IMR-90 (cell line): ENCODE measurements around the gene DLG3. TPM values are rescaled to one million over a fixed set of nuclear protein-coding genes. Genes with fewer than 3 reads are reported as not detected.

Experiments used
- ATAC-seq: fragments of 200-7000 bp; cut with Tn5 transposase; 2 replicates; pipeline ENCODE4 v1.9.1; 2020; ENCODE audit warnings: low read depth, mild to moderate bottlenecking, moderate library complexity
- BruUV-seq: library from RNA; stranded (reverse); fragments of 400-500 nt; replicated peaks from 2 replicates; lab custom pipeline; 2021; lab: Mats Ljungman, UMichigan
- CTCF ChIA-PET: fragments of 300-600 bp; formaldehyde crosslinking; extraction: SDS; loops from one replicate; lab custom pipeline; 2021; ENCODE audit warnings: antibody characterized with exemption; lab: Yijun Ruan, JAX
- POLR2A ChIA-PET: fragments of 300-600 bp; sonication (Branson Sonifier 250); formaldehyde crosslinking; loops from one replicate; lab custom pipeline; 2022; ENCODE audit warnings: antibody characterized with exemption; ENCODE audit not compliant: unreplicated experiment; lab: Charles Lee
- DNase-seq: peaks from one replicate; pipeline ENCODE4 v3.0.0; 2013
- H2AFZ ChIP-seq: replicated peaks from 2 replicates; pipeline ENCODE3; 2013; ENCODE audit warnings: low read length, mild to moderate bottlenecking; ENCODE audit not compliant: poor library complexity
- H2AK5ac ChIP-seq: 2 replicates; pipeline ENCODE4 v1.6.1; 2013; ENCODE audit warnings: low read depth, low read length, inconsistent platforms
- H2AK9ac ChIP-seq: replicated peaks from 2 replicates; pipeline ENCODE3; 2013; ENCODE audit warnings: mild to moderate bottlenecking, low read depth, low read length, moderate library complexity; ENCODE audit not compliant: poor library complexity
- H2BK120ac ChIP-seq: 2 replicates; pipeline ENCODE4 v1.6.1; 2013; ENCODE audit warnings: low read depth, low read length, inconsistent platforms
- H2BK15ac ChIP-seq: 3 replicates; pipeline ENCODE4 v1.6.1; 2013; ENCODE audit warnings: low read depth, low read length, inconsistent platforms
- H2BK20ac ChIP-seq: 2 replicates; pipeline ENCODE4 v1.6.1; 2013; ENCODE audit warnings: low read depth, mild to moderate bottlenecking, inconsistent platforms, low read length, moderate library complexity
- H2BK5ac ChIP-seq: 2 replicates; pipeline ENCODE4 v1.6.1; 2013; ENCODE audit warnings: mild to moderate bottlenecking, low read depth, low read length, inconsistent platforms; ENCODE audit not compliant: poor library complexity, severe bottlenecking
- H3K14ac ChIP-seq: replicated peaks from 2 replicates; pipeline ENCODE4 v1.6.1; 2013; ENCODE audit warnings: low read depth, low read length, inconsistent platforms
- H3K18ac ChIP-seq: 2 replicates; pipeline ENCODE4 v1.6.1; 2013; ENCODE audit warnings: low read depth, low read length, control low read depth
- H3K23ac ChIP-seq: 2 replicates; pipeline ENCODE4 v1.6.1; 2013; ENCODE audit warnings: low read depth, low read length, inconsistent platforms
- H3K27ac ChIP-seq: 2 replicates; pipeline ENCODE4 v1.5.1; 2013; ENCODE audit warnings: mild to moderate bottlenecking, control low read depth, low read length; ENCODE audit not compliant: insufficient read depth
- H3K27me3 ChIP-seq: 2 replicates; pipeline ENCODE4 v1.6.1; 2013; ENCODE audit warnings: low read length; ENCODE audit not compliant: control insufficient read depth, insufficient read depth
- H3K36me3 ChIP-seq: 2 replicates; pipeline ENCODE4 v1.6.1; 2013; ENCODE audit warnings: low read length, mixed read lengths; ENCODE audit not compliant: control insufficient read depth, insufficient read depth
- H3K4ac ChIP-seq: 2 replicates; pipeline ENCODE4 v1.6.1; 2013; ENCODE audit warnings: low read depth, low read length, inconsistent platforms
- H3K4me1 ChIP-seq: 2 replicates; pipeline ENCODE4 v1.6.1; 2013; ENCODE audit warnings: low read length, mixed read lengths; ENCODE audit not compliant: control insufficient read depth, insufficient read depth
- H3K4me2 ChIP-seq: 2 replicates; pipeline ENCODE4 v1.6.1; 2013; ENCODE audit warnings: low read depth, mild to moderate bottlenecking, control low read depth, low read length, moderate library complexity
- H3K4me3 ChIP-seq: 2 replicates; pipeline ENCODE4 v1.5.1; 2013; ENCODE audit warnings: low read depth, mild to moderate bottlenecking, control low read depth, low read length, moderate library complexity; ENCODE audit not compliant: insufficient read depth
- H3K56ac ChIP-seq: 2 replicates; pipeline ENCODE4 v1.6.1; 2013; ENCODE audit warnings: low read length, inconsistent platforms; ENCODE audit not compliant: insufficient read depth; ENCODE audit errors: extremely low read depth
- H3K79me1 ChIP-seq, 2 experiments: 2 replicates each; pipeline ENCODE4 v1.6.1; 2013; ENCODE audit warnings: low read length in 2 of 2, inconsistent platforms in 1 of 2, low read depth in 1 of 2
- H3K9ac ChIP-seq: 2 replicates; pipeline ENCODE4 v1.6.1; 2013; ENCODE audit warnings: low read depth, low read length, control low read depth
- H3K9me1 ChIP-seq: 2 replicates; pipeline ENCODE4 v1.6.1; 2013; ENCODE audit warnings: low read length, inconsistent platforms; ENCODE audit not compliant: insufficient read depth
- H3K9me3 ChIP-seq: 2 replicates; pipeline ENCODE4 v1.6.1; 2013; ENCODE audit warnings: low read length; ENCODE audit not compliant: control insufficient read depth, insufficient read depth
- H4K20me1 ChIP-seq: 2 replicates; pipeline ENCODE4 v1.6.1; 2013; ENCODE audit warnings: low read length, inconsistent platforms; ENCODE audit not compliant: insufficient read depth
- H4K5ac ChIP-seq: 2 replicates; pipeline ENCODE4 v1.6.1; 2013; ENCODE audit warnings: mild to moderate bottlenecking, low read depth, low read length, control low read depth
- H4K8ac ChIP-seq, 2 experiments: 2 replicates each; pipeline ENCODE4 v1.6.1; 2013; ENCODE audit warnings: low read depth in 2 of 2, low read length in 2 of 2, control low read depth in 1 of 2, inconsistent platforms in 1 of 2
- H4K91ac ChIP-seq: 2 replicates; pipeline ENCODE4 v1.6.1; 2013; ENCODE audit warnings: low read depth, low read length, inconsistent platforms; ENCODE audit not compliant: insufficient read depth
- BHLHE40 ChIP-seq: fragments of 150-350 bp; IDR thresholded peaks from 2 replicates; pipeline ENCODE4 v1.6.1; 2016; ENCODE audit warnings: mild to moderate bottlenecking, low read depth, low read length
- CEBPB ChIP-seq: IDR thresholded peaks from 2 replicates; pipeline ENCODE4 v1.6.1; 2012; ENCODE audit warnings: low read depth, low read length, improper control_type of control experiment
- CTCF ChIP-seq: conservative IDR thresholded peaks from 2 replicates; pipeline ENCODE4 v1.5.1; 2012; ENCODE audit warnings: mild to moderate bottlenecking, low read depth, low read length, improper control_type of control experiment
- MAZ ChIP-seq: IDR thresholded peaks from 2 replicates; pipeline ENCODE4 v1.6.1; 2012; ENCODE audit warnings: low read depth, mild to moderate bottlenecking, low read length, improper control_type of control experiment, moderate library complexity, borderline replicate concordance
- MXI1 ChIP-seq: IDR thresholded peaks from 2 replicates; pipeline ENCODE4 v1.6.1; 2012; ENCODE audit warnings: low read depth, mild to moderate bottlenecking, low read length, moderate library complexity, borderline replicate concordance
- POLR2A ChIP-seq: IDR thresholded peaks from 2 replicates; pipeline ENCODE4 v1.6.1; 2012; ENCODE audit warnings: mild to moderate bottlenecking, low read depth, low read length
- RCOR1 ChIP-seq: IDR thresholded peaks from 2 replicates; pipeline ENCODE4 v1.6.1; 2012; ENCODE audit warnings: mild to moderate bottlenecking, low read length, improper control_type of control experiment; ENCODE audit not compliant: insufficient replicate concordance
- RFX5 ChIP-seq: IDR thresholded peaks from 2 replicates; pipeline ENCODE4 v1.8.0; 2012; ENCODE audit warnings: low read depth, mild to moderate bottlenecking, low read length, moderate library complexity
- USF2 ChIP-seq: fragments of 150-350 bp; IDR thresholded peaks from 2 replicates; pipeline ENCODE4 v1.6.1; 2017; ENCODE audit warnings: mild to moderate bottlenecking, antibody characterized with exemption, low read length, low read depth
- WGBS, 2 experiments: methylation state at CpG; one replicate each; pipeline versions ENCODE4 v1.1.5 to v1.1.7; 2013; ENCODE audit warnings: missing lambda C conversion rate in 2 of 2; ENCODE audit not compliant: insufficient read length in 1 of 2; ENCODE audit errors: extremely low coverage in 2 of 2; 5-methylcytosine and 5-hydroxymethylcytosine counted together
- dilution Hi-C: fragments of 300-500 bp; cut with HindIII; formaldehyde crosslinking; loops from one replicate; pipeline ENCODE4 v1.14.3; 2018; ENCODE audit warnings: low sequenced_read_pairs; ENCODE audit not compliant: unreplicated experiment
- in situ Hi-C: fragments of 300-500 bp; cut with MboI; formaldehyde crosslinking; loops from 3 replicates; pipeline ENCODE4 v1.14.3; 2019; ENCODE audit warnings: low sequenced_read_pairs, inconsistent platforms, mixed read lengths
- intact Hi-C: fragments of 100-400 bp; cut with micrococcal nuclease; formaldehyde crosslinking; loops from 2 replicates; pipeline ENCODE4 v1.10.0; 2022
- polyA plus RNA-seq, 3 experiments: library from polyadenylated mRNA; depleted of rRNA; stranded (reverse); fragments of >200 nt; gene quantifications; 2 replicates each; pipeline ENCODE4 v1.2.3, GENCODE V29; 2012; ENCODE audit warnings: low replicate concordance in 1 of 3
- total RNA-seq: library from RNA; depleted of rRNA; stranded (reverse); fragments of >200 nt; gene quantifications from 2 replicates; pipeline ENCODE4 v1.2.3, GENCODE V29; 2012

Gene DLG3
- total and polyA plus RNA-seq, 2 of the 4 experiments (the other 2 are of a cell fraction) = 11.0 to 27.1 TPM

- no peak overlapping the region for H4K8ac ChIP-seq
- peaks cover 28% of the 10 kb centered on the region for H3K36me3 ChIP-seq
- no peak overlapping the region for H3K4me3 ChIP-seq
- no peak overlapping the region for H3K14ac ChIP-seq
- dilution Hi-C loops = no loop called here
- no CpG with 5 or more reads among the region's 3 CpGs for WGBS, 2 experiments
- ATAC-seq = no peak
- H2AK9ac ChIP-seq = no peak overlapping the region
- no peak overlapping the region for H4K5ac ChIP-seq
- no peak overlapping the region for H3K4ac ChIP-seq
- no peak overlapping the region for H3K9ac ChIP-seq
- no peak for DNase-seq
- CTCF ChIA-PET = no interaction called here
- no peak overlapping the region for H2BK15ac ChIP-seq
- no peak overlapping the region for H3K18ac ChIP-seq
- no peak overlapping the region for H3K56ac ChIP-seq
- H2AK5ac ChIP-seq = no peak overlapping the region
- no peak overlapping the region for H4K91ac ChIP-seq
- no peak overlapping the region for H2BK120ac ChIP-seq
- TF ChIP-seq CTCF (no peak), BHLHE40 (no peak), MXI1 (no peak), CEBPB (no peak), RFX5 (no peak), POLR2A (no peak), RCOR1 (no peak), MAZ (no peak), USF2 (no peak)
- H3K23ac ChIP-seq = no peak overlapping the region
- H3K4me2 ChIP-seq = no peak overlapping the region
- in situ Hi-C loops = no loop called here
- BruUV-seq = no TSS peak
- peaks cover 1% of the 10 kb centered on the region; the same call in 1 of the 2 replicates for H3K9me1 ChIP-seq
- no peaks in the 10 kb centered on the region for H4K20me1 ChIP-seq
- no peaks in the 10 kb centered on the region for H3K4me1 ChIP-seq
- POLR2A ChIA-PET = no interaction called here
- no peak overlapping the region for H2BK20ac ChIP-seq
- no peak overlapping the region for H3K27ac ChIP-seq
- H3K79me1 ChIP-seq = no peaks in the 10 kb centered on the region; a peak in 1 of 4 replicates
- H2BK5ac ChIP-seq = no peak overlapping the region
- intact Hi-C loops = no loop called here
- H3K27me3 ChIP-seq = no peaks in the 10 kb centered on the region; the same call in 1 of the 2 replicates
- H3K9me3 ChIP-seq = no peaks in the 10 kb centered on the region
- H2AFZ ChIP-seq = no peak overlapping the region
Observed at GRCh38 chrX:70497026-70497425, 52.4 kb downstream of the DLG3 start.
